NCI-H2196 treated with DMSO at 0.1 percent for 48 hours (cell line): Measurements from ENCODE around the gene CCL18.
"Not testable (repeated sequence)": the region's sequence is repeated elsewhere in the genome, so short reads cannot be mapped to it uniquely, and the experiment has no call there.

Experiments
- DNase-seq: peaks from one replicate; lab custom pipeline; 2025; ENCODE audit not compliant: unreplicated experiment; lab: John Stamatoyannopoulos, UW

CCL18 gene

DNA sequence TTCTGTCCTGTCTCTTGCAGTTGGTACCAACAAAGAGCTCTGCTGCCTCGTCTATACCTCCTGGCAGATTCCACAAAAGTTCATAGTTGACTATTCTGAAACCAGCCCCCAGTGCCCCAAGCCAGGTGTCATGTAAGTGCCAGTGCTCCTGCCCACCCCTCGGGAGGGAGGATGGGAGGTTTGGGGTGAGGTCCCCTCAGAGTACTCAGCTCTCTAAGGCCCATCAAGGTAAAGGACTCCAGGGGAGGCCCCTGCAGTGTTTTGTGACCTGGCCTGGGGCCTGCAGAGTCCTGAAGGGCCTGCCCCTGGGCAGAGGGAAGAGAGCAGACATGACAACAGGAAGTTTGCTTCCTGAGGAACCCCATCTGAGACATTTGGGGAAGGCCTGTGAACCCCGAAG, 6.4 kb downstream of the CCL18 start:
- no peak for DNase-seq

DNA sequence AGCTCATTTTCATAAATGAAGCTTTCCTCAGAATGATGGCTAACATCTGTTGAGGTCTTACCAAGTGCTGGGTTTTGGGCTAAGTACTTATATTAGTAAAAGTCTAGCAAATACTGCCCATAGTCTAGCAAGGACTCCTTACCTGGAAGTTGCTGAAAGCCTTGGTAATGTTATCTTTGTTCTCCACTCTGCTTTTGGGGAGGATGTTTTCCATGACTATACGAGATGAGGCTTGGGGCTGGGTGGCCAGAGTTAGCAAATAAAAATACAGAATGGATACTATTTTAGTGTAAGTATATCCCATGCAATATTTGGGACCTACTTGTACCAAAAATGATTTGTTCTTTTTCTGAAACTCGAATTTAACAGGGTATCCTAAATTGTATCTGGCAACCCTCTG, 7.7 kb downstream of the CCL18 start:
- no peak for DNase-seq

DNA sequence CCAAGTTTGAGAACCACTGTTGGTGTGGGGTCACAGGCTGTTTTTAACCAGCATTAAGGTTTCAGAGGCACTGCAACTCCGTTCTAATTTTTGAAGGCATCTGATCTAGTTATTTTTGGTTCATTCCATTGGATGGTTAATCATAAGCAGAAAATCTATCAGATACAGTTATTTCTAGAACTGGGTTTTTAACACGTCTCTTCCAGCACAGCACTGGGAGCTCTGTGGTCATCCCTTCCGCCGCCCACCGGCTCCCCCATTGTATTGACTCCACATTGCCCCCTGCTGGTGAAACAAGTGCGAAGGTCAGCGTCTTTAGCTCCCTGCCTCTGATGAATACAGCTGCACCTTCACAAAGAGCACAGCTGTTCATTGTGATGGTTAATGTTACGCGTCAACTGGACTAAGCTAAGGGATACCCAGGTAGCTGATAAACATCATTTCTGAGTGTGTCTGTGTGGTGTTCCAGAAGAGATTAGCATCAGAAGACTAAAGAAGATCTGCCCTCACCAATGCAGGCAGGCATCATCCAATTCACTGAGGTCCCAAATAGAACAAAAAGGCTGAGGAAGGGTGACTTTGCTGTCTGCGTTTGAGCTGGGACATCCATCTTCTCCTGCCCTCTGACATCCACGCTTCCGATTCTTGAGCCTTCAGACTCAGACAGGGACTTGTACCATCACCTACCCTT, 8.5 kb downstream of the CCL18 start:
- no peak for DNase-seq

DNA sequence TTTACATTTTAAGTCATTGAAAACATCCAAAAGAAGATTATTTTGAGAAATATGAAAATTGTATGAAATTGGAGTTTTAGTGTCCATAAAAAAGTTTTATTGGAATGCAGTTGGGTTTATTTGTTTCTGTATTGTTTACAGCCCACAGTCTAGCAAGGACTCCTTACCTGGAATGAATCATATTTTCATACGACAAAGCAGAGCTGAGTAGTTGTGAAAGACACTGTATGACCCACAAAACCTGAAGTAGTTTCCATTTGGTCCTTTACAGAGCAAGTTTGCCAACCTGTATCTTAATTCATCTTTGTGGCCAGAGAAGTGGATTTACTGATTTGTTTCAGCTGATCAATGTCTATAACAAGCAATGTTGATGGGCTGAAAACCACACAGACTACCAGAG, 10.3 kb downstream of the CCL18 start:
- DNase-seq = no peak

DNA sequence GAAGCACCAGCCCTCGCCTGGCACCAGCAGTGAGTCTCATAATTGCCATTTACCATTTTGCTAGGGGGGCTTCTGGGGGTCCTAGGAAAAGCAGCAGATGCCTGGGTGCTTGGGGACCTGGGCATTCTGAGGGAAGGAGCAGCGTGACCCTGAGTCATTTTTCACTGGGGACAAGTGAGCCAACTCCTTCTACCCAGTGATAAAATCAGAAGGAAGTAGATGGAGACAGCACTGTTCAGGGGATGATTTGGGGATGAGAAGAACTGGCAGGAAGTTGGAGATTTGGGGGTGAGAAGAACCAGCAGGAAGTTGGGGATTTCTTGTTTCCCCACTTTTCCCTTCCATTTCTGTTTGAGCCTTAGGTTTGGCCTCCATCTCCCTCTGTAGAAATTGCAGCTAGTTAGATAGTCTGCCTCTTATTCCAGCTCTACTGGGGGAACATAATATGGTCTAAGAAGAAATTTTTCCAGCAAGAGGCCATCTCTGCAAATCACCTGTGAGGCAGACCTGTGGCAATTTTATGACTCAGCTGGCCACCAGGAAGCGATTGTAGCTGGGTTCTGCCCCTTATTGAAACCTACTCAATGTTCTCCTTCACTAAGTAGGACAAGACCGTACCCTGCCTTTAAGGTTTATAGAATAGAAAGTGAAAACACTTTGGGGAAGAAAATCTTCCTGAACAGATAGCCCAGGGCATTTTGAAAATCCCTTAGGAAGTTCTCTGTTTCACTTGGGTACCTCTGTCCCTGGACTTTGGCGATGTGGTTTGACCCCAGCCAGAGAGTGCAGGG, 17.8 kb downstream of the CCL18 start:
- DNase-seq = not testable (repeated sequence)

DNA sequence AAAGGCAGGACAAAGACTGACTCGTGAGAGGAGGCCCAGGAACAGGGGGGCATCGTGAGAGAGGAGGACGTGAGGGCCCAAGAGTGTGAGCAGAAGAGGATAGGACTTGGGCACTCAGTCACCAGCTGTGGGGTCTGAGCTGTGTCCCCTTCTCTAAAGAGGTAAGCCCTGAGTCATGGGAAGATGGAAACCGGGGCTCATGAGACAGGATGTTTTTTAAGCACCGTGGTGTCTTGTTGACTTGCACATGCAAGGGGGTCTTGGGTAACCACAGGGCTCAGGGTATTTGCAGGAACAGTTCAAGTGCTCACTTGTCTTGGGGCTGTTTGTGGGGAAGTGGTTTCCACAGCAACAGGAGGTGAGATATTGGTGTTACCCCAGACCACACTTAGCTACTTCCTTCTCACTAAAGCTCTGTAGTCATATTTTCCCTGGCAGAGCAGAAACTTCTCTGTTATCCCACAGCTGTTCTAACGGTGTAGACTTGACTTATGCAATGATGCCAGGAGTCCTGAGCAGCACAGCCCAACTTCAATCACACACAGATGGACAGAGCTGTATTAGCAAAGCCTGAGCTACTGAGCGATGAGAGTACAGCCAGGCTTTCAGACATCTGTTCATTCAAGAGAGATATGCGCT, 18.5 kb downstream of the CCL18 start:
- not testable (repeated sequence) for DNase-seq

DNA sequence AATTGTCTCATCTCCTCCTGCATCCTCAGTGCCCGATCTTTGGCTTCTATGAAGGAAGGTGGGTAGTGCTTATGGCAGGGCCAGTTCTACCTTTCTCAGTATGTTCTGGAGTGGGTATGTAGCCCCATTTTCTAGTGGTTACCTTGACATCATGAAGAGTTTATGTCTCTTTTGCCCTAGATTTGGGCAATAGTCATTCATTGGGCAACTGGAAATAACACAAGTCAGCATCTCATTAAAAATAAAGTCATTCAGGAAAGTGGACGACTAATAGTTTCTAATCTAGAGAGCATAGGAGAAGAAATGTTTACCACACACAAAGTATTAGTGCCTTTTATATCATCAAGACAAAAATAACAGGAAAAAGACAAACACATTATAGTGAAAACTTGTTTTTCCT, 19.6 kb downstream of the CCL18 start:
- DNase-seq = not testable (repeated sequence)

DNA sequence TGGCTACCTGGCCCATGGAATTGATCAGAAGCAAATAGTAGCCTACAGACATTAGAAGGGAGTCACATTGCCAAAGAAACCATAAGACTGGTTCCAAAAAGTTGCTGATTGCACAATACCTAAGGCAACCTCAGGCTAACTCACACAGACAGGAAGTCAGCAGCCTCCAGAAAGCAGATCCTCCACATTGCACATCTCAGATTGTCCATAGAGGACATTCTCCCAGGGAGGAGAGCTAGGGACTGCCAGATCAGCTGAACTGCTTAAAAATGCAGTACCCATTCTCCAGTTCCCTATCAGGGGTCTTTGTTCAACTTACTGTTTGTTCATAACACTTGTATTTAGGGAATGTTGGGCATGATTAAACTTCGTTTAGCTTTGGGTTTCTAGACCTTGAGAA, 21.7 kb downstream of the CCL18 start:
- DNase-seq = no peak

DNA sequence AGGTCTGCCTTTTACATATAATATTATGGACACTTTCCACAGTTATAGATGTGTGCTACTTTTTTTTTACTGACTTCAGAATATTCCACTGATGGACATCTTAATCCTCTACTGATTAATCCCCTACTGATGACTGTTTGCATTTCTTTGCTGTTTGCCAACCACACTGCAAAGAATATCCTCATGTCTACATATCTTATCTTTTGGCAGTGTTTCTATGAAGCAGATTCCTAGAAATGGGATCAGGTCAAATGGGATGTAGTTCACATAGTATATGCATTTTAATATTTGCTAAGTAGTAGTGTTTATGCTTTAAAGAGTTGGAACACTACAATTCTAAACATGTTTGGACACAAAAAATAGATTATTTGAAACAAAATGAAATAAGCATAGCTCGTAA, 22.7 kb downstream of the CCL18 start:
- no peak for DNase-seq

DNA sequence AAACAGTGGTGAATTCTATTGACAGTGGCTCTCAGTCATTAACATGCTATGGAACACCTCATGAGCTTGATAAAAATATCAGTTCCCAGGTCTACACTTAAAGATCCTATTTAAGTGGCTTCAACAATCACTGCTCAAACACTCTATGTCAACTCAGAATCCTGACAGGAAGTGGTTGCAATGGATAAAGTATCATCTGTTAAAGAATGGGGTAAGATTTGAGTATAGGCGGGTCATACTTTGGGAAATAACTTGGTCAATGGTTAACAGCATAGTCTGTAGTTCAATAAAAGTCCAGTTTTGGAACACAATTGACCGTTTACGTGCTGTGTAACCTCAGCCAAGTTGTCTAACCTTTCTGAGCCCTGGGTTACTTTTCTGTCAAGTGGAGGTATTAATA, 23.4 kb downstream of the CCL18 start:
- DNase-seq = not testable (repeated sequence)

DNA sequence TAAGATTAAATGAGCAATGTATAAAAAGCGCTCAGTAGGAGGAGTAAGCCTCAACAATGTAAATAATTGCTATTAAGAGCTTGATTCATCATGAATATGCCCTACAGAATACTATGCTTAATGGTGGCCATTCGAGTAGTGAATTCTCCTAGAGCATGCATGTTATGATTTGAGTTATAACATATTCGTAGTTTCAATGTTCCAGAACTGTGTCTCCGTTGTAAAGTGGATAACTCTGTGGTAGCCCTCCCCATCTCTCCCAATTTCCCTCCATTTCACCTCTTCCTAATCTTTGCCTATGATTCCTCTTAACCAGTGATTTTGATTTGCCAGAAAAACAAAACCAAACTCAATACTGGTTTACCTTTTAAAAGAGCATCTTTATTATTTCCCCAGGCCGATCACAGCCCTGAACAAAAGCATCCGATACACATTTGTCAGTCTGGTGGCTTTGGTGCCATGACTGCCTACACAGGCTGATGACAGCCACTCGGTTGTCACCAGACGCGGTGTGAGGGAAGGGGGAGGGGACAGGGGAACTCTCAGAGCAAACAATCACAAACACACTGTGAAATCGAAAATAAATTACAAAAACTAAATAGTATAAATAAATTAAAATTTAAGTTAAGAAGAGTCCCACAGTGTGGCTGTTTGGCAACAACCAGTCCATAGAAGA, 24.0 kb downstream of the CCL18 start:
- not testable (repeated sequence) for DNase-seq

DNA sequence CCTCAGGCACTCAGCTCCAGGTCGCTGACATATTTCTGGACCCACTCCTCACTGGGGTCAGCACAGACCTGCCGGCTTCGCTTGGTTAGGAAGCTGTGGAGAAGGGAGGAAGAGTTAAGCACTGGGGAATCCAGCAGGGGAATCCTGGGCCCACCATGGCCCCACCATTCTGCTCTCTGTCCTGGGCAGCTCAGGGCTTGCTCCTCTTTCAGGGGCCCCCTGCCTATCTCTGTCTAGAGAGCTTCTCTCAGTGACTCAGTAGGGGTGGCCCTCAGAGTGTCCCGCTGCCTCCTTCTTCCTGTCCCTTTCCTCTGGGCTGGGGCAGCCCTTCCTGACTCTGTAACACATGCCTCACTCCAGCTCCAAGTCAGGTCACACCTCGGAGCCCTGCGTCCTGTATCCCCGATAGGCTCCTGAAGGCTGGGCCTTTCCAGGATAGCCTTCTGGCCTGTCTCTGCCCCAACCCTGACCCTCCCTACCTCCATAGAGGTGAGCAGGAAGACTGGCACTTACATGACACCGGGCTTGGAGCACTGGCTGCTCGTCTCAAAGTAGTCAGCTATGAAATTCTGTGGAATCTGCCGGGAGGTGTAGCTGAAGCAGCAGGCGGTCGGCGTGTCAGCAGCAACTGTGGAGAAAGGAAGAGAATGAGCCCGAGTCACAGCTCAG, 24.7 kb downstream of the CCL18 start:
- DNase-seq = no peak

DNA sequence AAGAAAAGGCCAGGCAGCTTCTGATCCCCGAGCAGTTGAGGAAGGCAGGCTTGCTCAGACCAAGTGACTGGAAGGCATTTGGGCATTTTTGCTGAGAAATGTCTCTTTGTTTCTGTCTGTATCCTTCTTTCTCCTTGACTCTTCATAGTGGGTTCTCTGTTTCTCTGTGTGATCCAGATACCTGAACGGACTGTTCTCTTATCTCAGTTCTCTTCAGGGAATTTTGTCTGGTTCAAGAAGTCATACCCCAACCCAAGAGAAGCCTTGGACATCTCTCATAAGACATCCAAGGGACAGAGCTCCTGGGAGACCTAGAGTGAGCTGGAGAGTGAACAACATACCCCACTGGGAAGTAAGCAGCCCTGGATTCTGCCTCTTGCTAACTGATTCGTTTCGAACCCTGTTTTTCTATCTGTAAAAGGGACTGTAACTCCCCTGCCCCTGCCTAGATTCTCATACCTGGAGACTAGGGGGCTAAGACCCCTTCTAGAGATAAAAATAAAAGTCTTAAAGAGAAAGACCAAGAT, 25.3 kb downstream of the CCL18 start:
- DNase-seq = no peak

DNA sequence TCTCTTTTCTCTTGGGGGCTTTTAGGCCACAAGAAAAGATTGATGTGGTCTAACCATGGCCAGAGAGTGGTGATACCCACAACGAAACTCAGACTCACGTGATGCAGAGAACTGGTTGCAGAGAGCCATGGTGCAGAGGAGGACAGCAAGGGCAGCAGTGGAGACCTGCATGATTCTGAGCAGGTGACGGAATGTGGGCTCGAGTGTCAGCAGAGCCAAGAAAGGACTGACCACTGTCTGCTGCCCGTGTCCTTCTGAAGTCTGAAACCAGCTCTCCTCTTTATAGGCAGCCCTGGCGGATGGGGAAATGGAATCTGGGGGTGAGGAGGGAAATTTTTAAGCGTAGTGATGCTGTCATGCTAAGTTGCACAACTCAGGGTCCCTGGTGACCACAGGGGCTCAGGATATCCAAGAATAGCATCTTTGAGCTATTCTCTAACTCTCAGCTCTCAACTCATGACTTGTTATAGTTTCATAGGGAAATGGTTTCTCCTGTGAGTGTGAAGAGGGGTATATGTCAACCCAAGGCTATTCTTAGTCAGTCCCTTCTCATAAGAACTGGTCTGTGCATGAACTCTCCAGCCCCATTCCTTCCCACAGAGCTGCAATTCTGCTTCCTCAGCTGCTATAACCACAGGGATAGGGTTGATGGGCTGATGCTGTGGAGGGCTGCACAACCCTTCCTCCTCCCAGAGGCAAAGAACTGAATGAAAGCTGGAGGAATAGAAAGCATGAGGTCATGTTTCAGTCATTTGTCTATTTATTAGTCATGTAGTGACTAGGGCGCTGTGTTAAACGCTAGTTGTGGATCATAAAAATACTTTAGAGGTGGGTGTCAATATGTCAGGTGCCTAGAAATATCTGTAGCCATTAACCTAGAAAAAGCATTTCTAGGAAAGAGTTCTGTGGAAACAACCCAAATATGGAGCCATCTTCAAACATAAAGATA, 26.1 kb downstream of the CCL18 start, which contains the start of gene CCL3:
Gene CCL3, minus strand, starts transcription at position 256 of the 949 bp plus-strand sequence. Its CDS starts 85 bp downstream, at position 171.
- DNase-seq = no peak

DNA sequence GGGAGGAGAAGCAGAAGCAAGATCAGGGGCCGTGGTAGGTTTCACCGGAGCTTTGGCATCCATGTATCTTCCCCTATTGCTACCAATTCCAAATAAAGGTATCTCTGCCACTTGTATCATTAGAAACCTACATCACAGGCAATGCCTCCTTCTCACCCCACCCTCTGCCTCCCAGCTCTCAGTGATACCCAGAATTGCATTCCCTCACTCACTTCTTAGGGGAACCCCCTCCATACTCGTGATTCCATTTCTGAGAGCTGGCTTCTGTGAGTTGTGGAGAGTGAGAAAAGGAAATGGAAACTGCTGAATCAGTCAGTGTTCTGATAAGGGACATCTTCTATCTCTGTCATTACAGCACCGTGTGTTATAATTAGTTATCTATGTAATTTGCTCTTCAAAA, 28.2 kb downstream of the CCL18 start:
- DNase-seq = no peak

DNA sequence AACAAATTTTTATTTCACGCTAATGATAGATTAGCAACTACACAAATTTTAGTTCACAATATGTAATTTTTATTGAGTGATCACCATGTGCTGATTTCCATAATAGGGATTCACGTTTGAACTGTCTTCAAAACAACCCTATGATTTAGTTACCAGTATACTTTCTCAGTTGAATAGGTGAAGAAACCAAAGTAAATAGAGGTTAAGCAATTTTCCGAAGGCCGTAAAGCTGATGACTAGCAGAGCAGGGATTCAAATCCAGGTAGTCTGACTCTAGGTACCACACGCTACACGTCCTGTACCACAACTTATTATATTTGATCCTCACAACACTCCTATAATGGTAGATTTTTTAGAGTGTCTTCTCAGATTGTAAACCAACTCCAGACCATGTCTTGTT, 28.6 kb downstream of the CCL18 start:
- DNase-seq = not testable (repeated sequence)

DNA sequence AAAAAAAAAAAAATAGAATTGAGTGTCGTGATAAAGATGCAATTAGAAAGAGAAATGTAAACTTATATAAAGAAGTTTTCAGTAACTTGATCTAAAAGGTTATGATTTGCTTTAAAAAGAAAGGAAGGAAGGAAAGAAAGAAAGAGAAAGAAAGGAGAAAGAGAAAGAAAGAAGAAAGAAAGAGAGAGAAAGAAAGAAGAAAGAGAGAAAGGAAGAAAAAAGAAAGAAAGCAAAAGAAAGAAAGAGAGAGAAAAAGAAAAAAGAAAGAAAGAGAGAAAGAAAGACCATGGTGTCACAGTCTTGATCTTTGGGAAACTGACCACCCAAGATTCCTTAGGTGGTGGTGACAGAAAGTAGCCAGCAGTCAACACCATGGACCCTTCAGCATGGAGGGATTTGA, 30.2 kb downstream of the CCL18 start:
- DNase-seq = no peak

DNA sequence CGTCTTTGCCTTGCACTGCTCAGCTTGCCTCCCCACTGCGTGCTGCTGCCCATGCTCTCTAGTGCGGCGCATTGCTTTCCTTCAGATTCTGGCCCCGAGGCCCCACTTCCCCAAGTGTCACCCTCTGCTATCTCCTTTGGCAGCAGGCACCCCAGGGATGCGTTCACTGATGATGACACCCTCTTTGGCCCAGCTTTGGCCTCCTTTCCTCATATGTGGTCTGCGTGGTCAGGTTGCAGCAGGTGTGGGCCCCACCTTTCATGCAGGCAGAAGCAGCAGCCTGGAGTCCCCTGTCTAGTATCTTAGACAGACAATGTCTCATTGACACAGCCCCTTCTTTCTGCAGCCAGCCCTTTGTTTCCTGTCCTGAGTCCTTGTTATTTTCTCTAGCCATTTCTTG, 30.7 kb downstream of the CCL18 start:
- no peak for DNase-seq

DNA sequence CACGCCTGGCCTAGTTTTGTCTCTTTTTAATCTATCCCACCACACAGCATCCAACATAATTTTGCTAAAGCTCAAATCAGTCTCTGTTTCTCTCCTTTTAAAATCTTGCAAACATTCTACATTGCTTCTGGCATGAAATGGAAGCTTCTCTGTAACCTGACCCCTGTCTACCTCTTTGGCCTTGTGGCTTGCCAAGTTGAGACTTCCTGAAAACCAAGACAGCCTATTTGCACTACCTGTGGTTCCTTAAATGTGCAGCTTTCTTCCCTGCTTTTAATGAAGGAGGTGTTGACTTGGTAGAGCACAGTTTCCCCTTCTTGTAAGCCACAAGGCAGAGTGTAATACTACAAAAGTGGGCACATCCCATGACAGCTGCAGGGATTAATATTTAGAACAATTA, 31.9 kb downstream of the CCL18 start:
- DNase-seq = no peak

DNA sequence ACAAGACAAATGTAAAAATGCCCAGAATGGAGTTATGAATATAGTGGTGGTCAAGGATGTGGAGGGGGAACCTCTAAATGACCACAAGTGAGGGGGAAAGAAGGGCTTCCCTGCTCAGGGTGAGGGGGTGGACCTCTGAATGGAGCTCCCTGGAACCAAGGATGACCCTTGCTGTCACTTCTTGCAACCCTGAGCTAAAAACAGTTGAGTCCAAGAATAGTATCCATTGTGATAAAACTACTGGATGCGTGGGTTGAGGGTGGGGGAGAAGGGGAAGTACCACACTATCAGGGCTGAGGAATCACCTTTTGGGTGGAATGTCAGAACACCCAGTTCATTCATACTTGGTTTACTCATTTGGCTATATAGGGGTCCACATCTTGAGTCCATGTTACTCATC, 34.9 kb downstream of the CCL18 start:
- DNase-seq = not testable (repeated sequence)
